NCI-H2107 treated with DMSO at 0.1 percent for 48 hours (cell line): ENCODE data around the gene ABCA5.

ENCODE experiments used
- DNase-seq: peaks from one replicate; lab custom pipeline; 2025; ENCODE audit not compliant: unreplicated experiment; lab: John Stamatoyannopoulos, UW

Gene ABCA5

DNA sequence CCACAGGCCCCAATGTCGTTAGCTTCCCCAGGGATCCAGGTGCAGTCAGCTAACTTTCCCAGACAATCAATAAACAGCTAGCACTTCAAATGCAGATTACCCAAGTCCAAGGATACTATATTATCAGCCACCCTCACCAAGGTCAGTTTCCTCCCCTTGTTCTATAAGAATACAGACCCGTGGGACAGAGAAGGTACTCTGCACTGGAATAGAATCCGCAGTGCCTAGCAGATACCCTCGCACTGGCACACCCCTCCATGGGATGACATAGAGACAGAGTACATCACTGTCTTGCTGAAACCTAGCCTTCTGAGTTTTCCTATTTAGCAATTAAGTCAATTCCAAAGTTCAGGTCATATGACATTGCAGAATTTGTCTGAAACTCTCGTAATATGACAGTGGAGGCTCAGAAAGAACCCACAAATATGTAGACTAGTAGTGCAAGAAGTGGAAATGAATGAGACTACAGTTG is 58.4 kb downstream of the ABCA5 start:
- no peak for DNase-seq

DNA sequence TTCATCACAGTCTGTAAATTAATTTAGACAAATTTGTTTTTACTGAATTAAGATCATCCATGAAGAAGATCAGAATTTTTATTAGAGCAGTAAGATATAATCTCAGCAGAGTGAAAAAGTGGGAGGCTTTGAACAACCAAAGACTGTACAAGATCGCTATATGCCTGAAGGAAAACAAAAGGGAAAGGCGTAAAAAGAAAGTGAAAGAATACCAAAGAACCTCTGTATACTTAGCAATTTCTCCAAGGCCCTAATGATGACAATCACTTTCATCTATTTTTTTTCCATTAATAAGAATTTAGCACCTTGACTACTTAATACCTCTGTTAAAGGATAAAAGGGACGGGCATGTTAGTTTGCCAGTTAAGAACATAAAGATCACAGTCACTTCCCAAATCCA is 59.7 kb downstream of the ABCA5 start:
- DNase-seq = no peak

GRCh38 chr17:69265873-69266272 is 61.1 kb downstream of the ABCA5 start:
- no peak for DNase-seq

DNA sequence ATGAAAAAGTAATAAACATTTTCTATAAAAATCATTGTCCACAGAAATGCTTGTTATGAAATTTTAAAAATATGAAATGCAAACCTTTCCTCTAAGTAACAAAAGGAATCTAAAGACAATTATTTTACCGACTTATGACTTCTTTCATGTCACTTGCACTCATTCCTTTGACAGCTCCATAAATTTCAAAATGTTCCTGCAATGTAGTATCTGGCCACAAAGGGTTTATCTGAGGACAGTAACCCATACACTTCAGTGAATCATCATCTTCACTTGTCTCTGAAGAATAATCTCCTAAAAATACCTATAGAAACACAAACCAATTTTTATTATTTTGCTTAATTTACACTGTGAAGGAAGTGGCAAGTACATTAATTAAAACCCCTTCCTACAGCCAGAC is 72.7 kb downstream of the ABCA5 start:
- DNase-seq = no peak

GRCh38 chr17:69250641-69251040 is 76.3 kb downstream of the ABCA5 start:
- no peak for DNase-seq

DNA sequence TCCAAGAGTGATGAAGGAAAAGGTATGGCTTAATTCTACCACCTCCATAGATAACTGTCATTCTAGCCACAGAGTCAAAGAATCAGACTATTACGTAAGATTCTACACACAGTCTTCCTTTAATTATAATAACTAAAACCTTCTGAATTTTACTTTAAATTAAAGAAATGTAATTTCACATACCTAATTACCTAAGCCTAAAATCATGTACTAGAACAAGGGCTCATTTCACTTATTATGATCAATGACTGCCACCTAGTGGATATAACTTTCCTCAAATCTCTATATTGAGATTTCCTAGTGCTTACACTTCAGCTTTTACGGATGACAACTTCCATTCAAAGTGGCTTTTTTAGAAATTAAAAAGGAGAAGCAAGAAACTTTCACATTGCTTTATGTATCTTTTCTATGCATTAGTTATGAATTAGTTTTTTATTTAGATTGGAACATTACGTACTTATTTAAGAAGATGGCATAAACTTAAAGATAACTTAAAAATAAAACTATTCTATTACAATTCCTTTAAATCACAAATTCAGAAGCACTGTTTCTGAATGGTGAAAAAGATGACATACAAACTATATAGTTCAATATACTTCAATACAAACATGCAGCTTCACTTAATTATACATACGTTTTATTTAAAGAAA is 80.1 kb downstream of the ABCA5 start:
- peak; percentile 30 for DNase-seq

DNA sequence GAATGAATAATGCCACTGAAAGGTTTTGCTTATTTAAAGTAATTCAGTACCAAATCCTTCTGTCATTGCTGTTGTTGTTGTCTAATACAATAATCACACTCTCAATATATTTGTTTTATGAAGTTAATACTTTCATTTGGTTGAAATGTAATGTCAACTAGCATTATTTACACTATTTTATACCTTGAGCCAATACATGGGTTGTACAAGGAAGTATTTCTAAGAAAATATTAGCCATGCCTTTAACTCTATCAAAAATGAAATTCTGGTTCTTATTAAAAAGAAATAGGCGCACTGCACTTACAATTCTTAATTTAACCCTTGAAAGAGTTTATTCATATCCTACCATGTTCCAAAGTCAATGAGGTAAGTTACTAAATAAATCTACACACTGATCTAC is 80.7 kb downstream of the ABCA5 start:
- no peak for DNase-seq

- no peak for DNase-seq
Observed at GRCh38 chr17:69245617-69246016, 81.3 kb downstream of the ABCA5 start.

DNA sequence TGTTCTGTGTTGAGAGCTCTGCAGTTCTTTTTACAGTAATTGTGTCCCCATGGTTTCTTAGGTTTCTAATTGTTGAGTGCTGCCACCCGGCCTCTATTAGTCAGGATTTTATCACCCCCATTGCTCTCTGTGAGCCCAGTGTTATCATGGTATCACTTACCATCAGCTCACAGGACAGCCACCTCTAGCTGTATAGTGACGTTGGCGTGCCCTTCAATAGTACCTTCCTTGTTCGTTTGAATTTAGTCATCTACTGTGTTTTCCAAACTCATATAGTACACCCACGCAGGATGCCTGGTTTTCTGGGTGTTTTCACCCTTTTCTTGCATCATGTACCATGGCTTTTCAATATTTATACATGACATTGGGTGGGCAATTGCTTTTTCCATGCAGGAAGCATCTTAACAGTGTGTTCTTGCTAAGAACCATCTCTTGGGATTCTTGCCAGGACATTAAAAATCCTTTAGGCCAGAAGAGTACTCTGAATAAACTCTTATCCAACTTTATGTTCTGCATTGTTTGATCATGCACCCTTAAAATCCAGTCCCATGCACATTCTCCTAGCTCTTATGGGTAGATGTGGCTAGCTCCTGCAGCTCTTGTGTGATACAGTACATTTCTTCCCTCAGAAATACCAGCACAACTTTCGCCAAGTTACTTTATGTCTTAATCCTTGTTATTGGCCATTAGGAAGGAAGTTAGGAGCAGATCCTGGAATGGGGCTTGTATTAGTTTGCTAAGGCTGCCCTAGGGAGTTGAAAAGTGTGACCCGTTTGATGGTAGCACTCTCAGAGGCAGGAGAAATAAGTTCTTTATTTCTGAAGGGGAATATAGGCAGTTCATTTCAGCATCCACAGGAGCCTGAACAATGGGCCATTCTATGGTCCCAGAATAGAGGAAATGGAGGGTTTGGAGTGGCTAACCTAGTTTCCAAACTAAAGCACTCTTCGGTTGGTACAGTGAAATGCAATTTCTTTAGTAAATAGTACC is 87.0 kb downstream of the ABCA5 start:
- no peak for DNase-seq

GRCh38 chr17:69236946-69237345 is 90.0 kb downstream of the ABCA5 start:
- no peak for DNase-seq

- no peak for DNase-seq
Observed at GRCh38 chr17:69236464-69236863, 90.5 kb downstream of the ABCA5 start.

DNA sequence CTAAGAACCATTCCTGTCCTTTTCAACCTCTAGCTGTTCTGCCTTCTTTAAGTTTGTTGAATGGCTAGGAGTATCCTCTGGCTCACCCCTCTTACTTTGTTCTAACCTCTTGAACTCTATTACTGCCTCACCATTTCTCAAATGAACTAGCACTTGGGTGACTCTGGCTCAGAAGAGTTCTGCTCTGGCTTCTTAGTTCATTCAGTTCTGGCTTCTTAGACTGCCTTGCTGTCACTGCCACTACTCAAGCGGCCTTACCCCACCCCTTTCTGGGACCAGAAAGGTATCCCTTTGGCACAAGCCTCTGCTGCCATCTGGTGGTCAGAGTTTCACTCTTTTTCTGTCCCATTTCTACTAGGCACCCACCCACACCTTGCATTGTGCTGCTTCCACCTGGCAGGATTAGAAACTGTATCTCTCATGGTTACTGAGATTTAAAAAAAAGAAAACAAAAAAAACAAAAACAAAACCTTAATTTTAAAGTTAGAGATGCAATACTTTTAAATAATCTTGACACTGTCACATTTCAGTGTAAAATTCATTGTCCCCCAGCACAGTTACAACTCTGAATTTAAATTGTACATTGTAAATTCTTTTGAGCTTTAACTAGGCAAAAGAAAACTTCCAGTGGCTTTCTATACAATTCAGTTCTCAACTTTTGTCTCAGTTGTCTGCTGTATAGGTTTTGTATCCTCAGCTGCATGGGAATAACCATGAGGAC is 91.4 kb downstream of the ABCA5 start:
- peak; percentile 18 for DNase-seq

GRCh38 chr17:69232650-69233049 is 94.3 kb downstream of the ABCA5 start:
- no peak for DNase-seq

DNA sequence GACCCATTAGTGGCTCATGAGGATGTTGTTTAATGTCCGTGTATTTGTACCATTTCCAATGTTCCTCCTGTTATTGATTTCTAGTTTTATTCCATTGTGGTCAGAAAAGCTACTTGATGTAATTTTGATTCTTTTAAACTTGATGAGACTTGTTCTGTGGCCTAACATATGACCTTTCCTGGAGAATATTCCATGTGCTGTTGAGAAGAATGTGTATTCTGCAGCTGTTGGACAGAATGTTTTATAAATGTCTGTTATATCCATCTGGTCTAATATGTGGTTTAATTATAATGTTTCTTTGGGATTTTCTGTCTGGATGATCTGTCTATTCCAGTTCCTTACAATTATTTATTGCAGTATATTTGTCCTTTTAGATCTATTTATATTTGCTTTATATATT is 95.4 kb downstream of the ABCA5 start:
- no peak for DNase-seq

- no peak for DNase-seq
Observed at GRCh38 chr17:69230939-69231338, 96.0 kb downstream of the ABCA5 start.

- no peak for DNase-seq
Observed at GRCh38 chr17:69228576-69228975, 98.4 kb downstream of the ABCA5 start, which contains the start of gene ABCA10. TSS of gene ABCA10 (minus strand) at chr17:69228824. CDS start at chr17:69225358, 3,466 bp downstream.

DNA sequence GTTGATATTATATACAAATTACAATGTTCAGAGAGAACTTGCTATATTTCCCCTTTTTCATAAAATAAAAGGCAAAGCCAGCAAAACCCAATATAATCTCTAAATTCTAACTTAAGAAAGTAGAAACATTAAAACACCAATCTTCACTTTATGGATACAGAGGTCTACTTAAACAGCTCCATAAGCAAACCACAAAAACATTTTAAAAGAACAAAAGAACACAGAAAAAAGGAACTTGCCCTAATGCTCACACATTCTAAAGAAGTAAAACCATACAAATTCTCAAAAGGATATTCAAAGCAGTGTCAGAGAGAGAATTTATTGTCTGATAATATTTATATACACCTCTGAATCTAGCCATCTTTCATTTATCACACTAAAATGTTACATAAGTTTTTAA is 98.9 kb downstream of the ABCA5 start:
- DNase-seq = no peak

- DNase-seq = no peak
Observed at GRCh38 chr17:69227541-69227940, 99.4 kb downstream of the ABCA5 start.

DNA sequence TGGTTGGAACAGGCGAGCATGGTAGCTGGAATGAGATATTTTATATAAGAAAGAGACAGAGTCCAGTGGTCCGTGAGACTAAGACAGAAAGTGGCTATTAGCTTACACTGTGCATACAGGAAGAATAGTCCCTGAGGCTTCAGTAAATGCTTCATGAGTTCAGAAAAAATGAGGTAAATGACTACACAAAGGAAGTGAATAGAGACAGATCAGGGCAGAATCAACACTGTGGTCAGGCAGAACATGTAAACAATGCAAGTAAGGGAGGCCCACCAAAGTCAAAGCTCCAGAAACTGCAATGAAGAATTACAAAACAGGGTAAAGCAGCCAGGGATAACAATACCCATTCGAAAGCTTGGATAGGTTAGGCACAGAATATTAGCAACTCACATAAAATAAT is 103.1 kb downstream of the ABCA5 start:
- DNase-seq = peak; percentile 13

DNA sequence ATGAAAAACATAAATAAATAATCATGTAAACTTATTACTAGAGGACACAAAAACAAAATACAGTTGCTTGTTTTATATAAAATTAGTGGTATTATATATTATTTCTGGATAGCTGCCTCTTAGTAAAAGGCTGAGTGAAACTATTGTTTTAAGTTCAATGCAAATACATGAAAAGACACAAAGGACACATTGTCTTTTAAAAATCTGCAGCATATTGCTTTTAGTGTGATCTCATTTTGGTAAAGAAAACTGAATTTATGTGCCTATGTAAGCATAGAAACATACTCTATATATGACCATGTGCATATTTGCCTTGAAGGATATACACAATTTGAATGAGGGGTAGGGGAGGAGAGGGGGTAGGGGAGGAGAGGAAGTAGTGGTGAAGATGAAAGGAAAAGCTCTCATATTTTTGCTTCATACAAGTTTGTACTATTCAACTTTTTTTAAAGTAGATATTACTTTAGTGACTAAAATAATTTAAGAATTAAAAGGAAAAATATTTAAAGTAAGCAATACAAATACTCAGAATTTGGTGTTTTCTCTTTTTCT is 104.2 kb downstream of the ABCA5 start:
- no peak for DNase-seq

GRCh38 chr17:69220098-69220497 is 106.8 kb downstream of the ABCA5 start:
- DNase-seq = no peak
